Panc1 (cell line): ENCODE measurements around the gene PRKAG2.

ENCODE experiments used
- CTCF ChIP-seq: fragments of 450-650 bp; IDR thresholded peaks from 2 replicates; pipeline ENCODE4 v1.5.1; 2017; ENCODE audit warnings: mild to moderate bottlenecking
- POLR2AphosphoS5 ChIP-seq: IDR thresholded peaks from 2 replicates; pipeline ENCODE4 v1.6.1; 2012; ENCODE audit warnings: mild to moderate bottlenecking, low read depth, low read length, moderate library complexity
- SIN3A ChIP-seq: IDR thresholded peaks from 2 replicates; pipeline ENCODE4 v1.6.1; 2012; ENCODE audit warnings: low read depth, mild to moderate bottlenecking, low read length, moderate library complexity, borderline replicate concordance; ENCODE audit not compliant: insufficient read depth
- TCF7L2 ChIP-seq: IDR thresholded peaks from 2 replicates; pipeline ENCODE4 v1.6.1; 2011; ENCODE audit warnings: mild to moderate bottlenecking, low read depth, low read length, inconsistent platforms
- TF ChIP-seq, protein P1 (sequence below), 2 experiments: IDR thresholded peaks; 2 replicates each; pipeline ENCODE4 v1.6.1; 2011 to 2012; ENCODE audit warnings: low read depth in 2 of 2, control low read depth in 1 of 2, low read length in 1 of 2, mild to moderate bottlenecking in 1 of 2, moderate library complexity in 1 of 2; ENCODE audit not compliant: insufficient read depth in 1 of 2

GRCh38 chr7:151810441-151811232 is 66.3 kb downstream of the PRKAG2 start:
- no peak for TF ChIP-seq CTCF
- no peak for TF ChIP-seq POLR2AphosphoS5
- TF ChIP-seq SIN3A: no peak
- no peak for TF ChIP-seq TCF7L2
- TF ChIP-seq, protein P1, sequence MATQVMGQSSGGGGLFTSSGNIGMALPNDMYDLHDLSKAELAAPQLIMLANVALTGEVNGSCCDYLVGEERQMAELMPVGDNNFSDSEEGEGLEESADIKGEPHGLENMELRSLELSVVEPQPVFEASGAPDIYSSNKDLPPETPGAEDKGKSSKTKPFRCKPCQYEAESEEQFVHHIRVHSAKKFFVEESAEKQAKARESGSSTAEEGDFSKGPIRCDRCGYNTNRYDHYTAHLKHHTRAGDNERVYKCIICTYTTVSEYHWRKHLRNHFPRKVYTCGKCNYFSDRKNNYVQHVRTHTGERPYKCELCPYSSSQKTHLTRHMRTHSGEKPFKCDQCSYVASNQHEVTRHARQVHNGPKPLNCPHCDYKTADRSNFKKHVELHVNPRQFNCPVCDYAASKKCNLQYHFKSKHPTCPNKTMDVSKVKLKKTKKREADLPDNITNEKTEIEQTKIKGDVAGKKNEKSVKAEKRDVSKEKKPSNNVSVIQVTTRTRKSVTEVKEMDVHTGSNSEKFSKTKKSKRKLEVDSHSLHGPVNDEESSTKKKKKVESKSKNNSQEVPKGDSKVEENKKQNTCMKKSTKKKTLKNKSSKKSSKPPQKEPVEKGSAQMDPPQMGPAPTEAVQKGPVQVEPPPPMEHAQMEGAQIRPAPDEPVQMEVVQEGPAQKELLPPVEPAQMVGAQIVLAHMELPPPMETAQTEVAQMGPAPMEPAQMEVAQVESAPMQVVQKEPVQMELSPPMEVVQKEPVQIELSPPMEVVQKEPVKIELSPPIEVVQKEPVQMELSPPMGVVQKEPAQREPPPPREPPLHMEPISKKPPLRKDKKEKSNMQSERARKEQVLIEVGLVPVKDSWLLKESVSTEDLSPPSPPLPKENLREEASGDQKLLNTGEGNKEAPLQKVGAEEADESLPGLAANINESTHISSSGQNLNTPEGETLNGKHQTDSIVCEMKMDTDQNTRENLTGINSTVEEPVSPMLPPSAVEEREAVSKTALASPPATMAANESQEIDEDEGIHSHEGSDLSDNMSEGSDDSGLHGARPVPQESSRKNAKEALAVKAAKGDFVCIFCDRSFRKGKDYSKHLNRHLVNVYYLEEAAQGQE (IDR thresholded peaks at IDR 0.05; ENCODE audit: insufficient read depth in 1 of 2, low read depth in 2 of 2, low read length in 1 of 2): no peak
